ENCODE results near the gene TTC34. TPM values are rescaled to one million over a fixed set of nuclear protein-coding genes. Genes with fewer than 3 reads are reported as not detected.

The TTC34 gene
- total RNA-seq, 1 experiment from 2014 or later = 0.38 TPM

DNA sequence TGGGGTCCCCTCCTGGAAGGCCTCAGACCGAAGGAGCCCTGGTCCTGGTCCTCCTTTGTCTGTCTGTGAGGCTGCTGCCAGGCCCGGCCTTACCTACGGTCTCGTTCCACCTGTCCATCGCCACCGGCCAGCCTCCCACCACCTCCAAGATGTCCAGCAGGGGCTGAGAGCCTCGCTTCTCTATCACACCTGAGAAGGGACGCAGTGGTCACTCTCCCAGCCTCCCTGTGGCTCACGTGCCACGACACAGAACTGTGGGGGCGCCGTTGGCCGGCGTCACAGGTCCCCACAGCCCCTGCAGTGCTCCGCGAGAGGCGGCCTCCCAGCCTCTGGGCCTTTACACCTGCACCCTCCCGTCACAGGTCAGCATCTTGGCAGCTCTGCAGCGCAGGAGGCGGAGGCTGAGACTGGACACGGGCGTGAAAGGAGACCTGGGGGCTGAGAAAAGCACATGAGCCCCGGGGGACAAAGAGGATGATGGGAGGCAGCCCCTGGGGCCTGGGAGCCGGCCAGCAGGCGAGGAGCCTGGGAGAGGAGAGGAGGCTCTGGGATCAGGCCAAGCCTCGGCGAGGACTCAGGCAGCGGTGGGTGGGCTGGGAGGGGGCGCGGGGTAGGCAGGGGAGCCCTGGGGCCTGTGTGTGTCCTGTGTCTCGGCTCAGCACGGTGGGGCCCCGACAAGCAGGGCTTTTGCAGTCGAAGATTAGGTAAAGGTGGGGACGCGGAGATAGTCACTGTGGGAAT, 194.4 kb downstream of the TTC34 start:
- no peaks in the 10 kb centered on the region for H3K4me1 ChIP-seq
- H3K9me3 ChIP-seq (replicated peaks) = no peaks in the 10 kb centered on the region
- H3K27me3 ChIP-seq = peaks cover 43% of the 10 kb centered on the region
- no peaks in the 10 kb centered on the region for H3K36me3 ChIP-seq
- no peak overlapping the region for H3K4me3 ChIP-seq
- no peak overlapping the region for H3K27ac ChIP-seq
- DNase-seq = peak in 1 of 2 experiments; percentile 7

DNA sequence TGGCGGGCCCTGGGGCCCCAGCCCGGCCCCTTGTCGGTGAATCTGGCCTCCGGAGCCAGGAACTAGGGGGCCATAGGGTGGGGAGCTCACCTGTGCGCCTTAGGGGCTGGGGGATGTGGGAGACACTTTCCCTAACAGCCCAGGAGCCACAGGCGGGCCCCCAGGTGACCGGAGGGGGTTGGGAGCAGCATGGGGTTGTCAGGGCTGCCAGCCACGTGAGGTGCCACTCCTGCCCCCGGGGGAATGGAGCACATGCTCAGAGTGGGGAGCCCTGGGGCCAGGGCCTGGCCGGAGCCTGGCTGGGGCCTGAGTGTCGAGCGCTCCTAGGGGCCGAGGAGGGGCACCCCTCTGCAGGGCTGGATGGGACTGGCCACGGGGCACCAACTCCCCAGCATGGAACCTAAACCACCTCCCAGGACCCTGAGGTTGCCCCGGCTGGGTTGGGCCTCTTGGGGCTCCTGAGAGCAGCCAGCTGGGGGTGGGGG, 195.1 kb downstream of the TTC34 start:
- Histone ChIP-seq H3K27ac (no peak overlapping the region), H3K36me3 (no peaks in the 10 kb centered on the region), H3K4me1 (no peaks in the 10 kb centered on the region), H3K27me3 (peaks cover 43% of the 10 kb centered on the region), H3K4me3 (no peak overlapping the region), H3K9me3 (replicated peaks) (no peaks in the 10 kb centered on the region)
- no peak for DNase-seq

DNA sequence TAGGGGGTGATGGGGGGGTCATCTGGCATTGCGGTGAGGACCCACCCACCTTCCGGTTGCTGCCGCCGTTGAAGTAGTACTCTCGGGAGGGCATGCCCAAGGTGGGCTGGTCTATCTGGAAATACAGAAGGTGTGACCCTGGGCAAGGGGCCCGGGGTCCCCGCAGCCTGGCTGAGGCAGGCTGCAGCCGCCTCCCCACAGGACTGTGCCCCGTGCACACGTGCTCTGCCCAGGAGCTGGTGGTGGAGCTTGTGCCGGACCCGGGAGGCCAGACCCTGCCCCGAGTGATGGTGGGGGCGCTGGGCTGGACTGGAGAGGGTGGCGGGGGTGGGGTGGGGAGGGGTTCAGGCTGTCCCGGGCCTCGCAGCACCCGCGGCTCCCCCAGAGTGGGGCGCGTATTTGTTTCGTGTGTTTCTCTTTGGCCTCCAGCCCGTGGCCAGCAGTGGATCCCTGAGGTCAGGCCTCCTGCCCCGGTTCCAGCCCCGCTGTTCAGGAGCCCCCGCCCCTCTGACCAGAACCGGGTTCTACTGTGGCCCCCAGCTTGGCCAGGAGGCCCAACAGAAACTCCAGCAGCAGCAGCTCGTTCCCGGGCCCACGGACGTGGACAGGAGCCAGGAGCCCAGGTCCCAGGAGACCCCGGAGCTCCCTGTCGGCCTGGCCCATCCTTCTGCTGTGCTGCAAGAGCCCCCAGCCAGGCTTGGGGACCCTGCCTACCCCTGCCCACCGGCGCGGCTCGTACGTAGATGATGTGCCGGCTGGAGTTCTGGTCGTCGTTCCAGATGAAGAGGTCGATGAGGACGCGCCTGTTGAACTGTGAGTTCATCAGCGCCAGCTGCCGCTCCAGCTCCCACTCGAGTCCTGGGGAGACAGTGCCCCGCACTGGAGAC, 195.7 kb downstream of the TTC34 start:
- H3K4me3 ChIP-seq = no peak overlapping the region
- peaks cover 41% of the 10 kb centered on the region for H3K27me3 ChIP-seq
- no peak for DNase-seq
- H3K9me3 ChIP-seq (replicated peaks) = no peaks in the 10 kb centered on the region
- no peaks in the 10 kb centered on the region for H3K36me3 ChIP-seq
- no peak overlapping the region for H3K27ac ChIP-seq
- H3K4me1 ChIP-seq = no peaks in the 10 kb centered on the region

DNA sequence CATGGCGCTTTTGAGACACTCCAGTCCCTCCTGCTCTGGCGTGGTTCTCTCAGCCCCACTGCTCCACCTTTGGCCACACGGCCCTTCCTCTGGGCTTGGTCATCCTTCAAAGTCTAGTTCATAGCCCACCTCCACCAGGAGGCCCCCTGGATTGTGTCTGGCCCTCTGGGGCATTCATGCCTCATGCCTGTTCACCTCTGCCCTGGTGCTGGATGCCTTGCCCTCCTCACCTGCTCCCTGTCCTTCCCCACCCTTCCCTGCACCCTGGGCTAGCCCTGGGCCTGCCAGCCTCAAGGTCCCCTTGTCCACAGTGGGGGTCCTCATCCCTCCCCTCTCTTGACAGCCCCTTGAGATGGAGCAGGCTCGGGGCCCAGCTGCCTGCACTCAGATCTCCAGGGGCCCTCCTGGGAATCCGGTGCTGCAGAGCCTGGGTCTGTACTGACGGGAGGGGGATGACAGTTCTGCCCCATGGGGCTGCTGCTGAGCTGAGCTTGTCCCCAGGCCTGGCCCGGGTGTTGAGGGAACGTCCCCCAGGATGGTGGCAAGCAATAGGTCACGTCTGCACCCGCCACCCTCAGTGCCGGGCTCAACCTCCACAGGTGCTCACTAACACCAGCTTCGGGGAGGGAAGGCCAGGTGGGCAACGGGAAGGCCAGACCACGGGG, 196.5 kb downstream of the TTC34 start:
- no peak overlapping the region for H3K4me3 ChIP-seq
- no peak overlapping the region for H3K27ac ChIP-seq
- peaks cover 41% of the 10 kb centered on the region for H3K27me3 ChIP-seq
- H3K36me3 ChIP-seq = no peaks in the 10 kb centered on the region
- no peaks in the 10 kb centered on the region for H3K9me3 ChIP-seq (replicated peaks)
- no peak for DNase-seq
- H3K4me1 ChIP-seq = no peaks in the 10 kb centered on the region

DNA sequence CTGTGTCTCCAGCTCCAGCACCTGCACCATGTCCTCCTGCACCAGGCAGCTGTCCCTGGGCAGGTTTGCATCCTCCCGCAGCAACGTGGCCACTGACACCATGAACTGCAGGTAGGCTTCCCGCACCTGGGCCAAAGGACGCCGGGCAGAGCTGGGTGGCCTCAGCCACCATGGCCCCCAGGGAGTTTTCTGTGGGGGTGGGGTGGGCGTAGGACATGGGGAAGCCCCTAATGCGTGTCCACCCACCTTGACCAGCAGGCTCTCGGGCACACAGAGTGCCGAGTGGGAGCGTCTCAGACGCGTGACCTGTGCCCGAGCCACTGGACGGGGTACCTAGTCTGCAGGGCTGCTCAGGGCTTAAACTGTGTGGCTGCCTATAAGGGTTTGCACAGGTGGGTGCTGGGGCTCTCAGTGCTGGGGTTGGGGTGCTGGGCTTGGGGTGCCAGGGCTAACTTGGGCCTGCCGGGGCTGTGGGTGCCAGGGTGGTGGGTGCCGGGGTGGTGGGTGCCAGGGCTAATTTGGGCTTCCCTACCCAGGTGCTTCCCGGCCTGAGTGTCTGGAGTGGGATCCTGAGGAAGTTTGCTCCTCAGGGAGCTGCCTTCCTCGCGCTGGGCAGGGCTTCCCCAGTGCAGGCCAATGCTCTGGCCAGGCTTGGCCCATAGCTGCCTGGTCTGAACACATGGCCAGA, 197.2 kb downstream of the TTC34 start:
- DNase-seq = no peak
- no peaks in the 10 kb centered on the region for H3K9me3 ChIP-seq (replicated peaks)
- H3K36me3 ChIP-seq = no peaks in the 10 kb centered on the region
- H3K27ac ChIP-seq = no peak overlapping the region
- H3K27me3 ChIP-seq = peaks cover 41% of the 10 kb centered on the region
- H3K4me1 ChIP-seq = no peaks in the 10 kb centered on the region
- H3K4me3 ChIP-seq = no peak overlapping the region

DNA sequence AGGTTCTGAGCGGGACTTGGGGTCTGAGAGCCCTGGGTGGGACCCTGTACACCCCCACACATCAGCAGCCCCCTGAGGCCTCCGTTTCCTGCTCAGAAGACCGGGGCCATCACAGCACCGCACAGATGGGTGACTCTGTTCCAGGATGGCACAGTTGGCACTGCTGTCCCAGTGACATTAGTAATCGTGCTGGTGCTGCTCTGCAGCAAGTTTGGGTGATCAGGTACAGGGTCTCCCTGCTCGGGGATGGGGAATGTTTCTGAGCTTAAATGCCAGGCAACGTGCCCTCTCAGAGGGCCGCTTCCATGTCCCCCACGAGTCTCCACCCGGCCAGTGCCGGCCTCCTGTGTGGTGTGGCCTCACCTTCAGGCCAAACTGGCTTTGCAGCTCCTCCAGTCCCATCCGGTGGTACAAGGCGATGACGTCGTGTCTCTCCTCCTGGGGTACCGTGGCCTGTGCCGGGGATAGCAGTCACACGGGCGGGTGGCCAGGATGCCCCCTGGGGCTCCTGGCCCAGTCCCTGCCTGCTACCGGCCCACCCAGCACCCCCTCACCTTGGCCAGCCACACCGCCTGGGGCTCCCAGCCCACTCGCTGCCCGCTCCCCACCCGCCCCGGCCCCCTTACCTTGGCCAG, 197.9 kb downstream of the TTC34 start:
- no peak overlapping the region for H3K4me3 ChIP-seq
- no peaks in the 10 kb centered on the region for H3K36me3 ChIP-seq
- H3K27ac ChIP-seq = no peak overlapping the region
- H3K27me3 ChIP-seq = peaks cover 41% of the 10 kb centered on the region
- no peaks in the 10 kb centered on the region for H3K9me3 ChIP-seq (replicated peaks)
- no peaks in the 10 kb centered on the region for H3K4me1 ChIP-seq
- no peak for DNase-seq

DNA sequence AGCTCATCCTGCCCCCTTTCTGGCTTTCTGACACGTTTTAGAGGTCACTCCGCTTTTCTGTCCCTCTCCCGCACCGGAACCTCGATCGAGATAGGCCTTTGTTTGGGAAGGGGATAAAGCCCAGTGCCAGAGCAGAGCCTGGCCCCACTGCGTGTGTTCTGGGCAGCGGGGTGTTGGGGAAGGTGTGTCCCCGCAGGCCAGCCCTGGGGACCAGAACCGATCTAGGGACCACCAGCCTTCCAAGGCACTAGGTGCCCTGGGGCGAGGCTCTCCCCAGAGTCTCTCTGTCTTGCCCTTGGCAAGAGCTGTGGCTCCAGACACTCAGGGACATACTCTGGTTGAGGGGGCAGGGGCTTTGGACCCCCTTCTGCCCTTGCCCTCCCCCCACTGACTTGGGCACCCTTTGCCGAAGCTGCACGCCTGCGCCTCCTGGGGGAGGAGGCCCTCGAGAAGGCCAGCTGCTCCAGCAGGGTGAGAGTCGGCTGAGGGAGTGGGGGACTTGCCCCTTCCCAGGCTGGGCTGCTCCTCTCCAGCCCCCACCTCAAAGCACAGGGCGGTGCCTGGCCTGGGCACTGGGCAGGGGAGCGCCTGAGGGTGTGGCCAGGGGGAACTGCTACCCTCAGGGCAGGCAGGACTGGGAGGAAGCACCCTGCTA, 198.5 kb downstream of the TTC34 start:
- DNase-seq = no peak
- H3K9me3 ChIP-seq (replicated peaks) = no peaks in the 10 kb centered on the region
- H3K27ac ChIP-seq = no peak overlapping the region
- H3K4me3 ChIP-seq = no peak overlapping the region
- H3K27me3 ChIP-seq = peaks cover 42% of the 10 kb centered on the region
- no peaks in the 10 kb centered on the region for H3K4me1 ChIP-seq
- H3K36me3 ChIP-seq = no peaks in the 10 kb centered on the region

DNA sequence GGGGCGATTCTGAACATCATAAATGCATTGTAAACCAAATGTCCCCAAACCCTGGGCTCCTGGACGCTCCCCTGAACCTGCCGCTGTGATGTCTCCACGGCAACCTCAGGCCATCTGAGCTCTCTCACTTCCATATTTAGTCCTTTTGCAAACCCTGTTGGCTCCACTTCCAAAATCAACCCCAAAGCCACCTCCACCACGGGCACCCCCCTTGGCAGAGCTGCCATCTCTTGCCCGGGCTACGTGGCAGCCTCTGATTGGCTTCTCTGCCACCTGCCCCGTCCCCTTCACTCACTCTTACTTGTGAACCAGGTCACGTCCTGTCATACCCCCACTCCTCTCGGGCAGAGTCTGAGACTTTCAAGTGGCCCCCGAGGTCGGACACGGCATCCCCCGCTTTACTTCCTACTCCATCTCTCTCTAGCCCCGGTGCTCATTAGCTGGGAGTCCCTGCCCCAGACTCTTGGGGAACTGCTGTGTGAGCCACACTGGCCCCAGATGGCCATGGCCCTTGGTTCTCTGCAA, 199.1 kb downstream of the TTC34 start:
- Histone ChIP-seq H3K27me3 (peaks cover 45% of the 10 kb centered on the region), H3K4me3 (no peak overlapping the region), H3K4me1 (peaks cover under 1% of the 10 kb centered on the region; the same call in 1 of the 2 replicates), H3K36me3 (no peaks in the 10 kb centered on the region), H3K9me3 (replicated peaks) (no peaks in the 10 kb centered on the region), H3K27ac (no peak overlapping the region)
- DNase-seq = no peak

DNA sequence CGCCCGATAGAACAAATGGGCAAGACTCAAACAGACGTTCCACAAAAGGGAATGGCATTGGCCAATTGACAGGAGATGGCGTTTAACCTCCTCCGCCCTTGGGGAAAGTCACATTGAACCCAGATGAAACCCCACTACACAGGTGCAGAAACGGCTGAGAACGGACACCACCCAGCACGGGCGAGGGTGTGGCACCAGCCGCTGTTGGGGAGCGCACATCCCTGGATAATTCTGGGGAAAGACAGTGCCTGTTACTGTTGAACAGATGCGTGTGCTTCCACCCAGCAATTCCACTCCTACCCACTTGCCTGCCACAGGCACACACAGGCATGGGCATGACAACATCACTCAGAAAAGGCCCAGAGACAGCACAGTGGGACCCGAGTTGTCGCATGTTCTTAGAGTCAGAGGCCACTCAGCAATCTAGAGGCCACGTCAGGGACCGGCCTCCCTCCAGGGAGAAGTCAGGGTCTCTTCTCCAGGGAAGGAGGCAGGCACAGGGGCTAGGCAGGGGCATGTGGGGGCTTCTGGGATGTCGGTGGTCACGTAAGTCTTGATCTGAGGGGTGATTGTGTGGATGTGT, 199.7 kb downstream of the TTC34 start:
- no peak for DNase-seq
- Histone ChIP-seq H3K36me3 (no peaks in the 10 kb centered on the region), H3K27me3 (peaks cover 48% of the 10 kb centered on the region), H3K9me3 (replicated peaks) (no peaks in the 10 kb centered on the region), H3K4me1 (peaks cover 5% of the 10 kb centered on the region; the same call in 1 of the 2 replicates), H3K27ac (no peak overlapping the region), H3K4me3 (no peak overlapping the region)

DNA sequence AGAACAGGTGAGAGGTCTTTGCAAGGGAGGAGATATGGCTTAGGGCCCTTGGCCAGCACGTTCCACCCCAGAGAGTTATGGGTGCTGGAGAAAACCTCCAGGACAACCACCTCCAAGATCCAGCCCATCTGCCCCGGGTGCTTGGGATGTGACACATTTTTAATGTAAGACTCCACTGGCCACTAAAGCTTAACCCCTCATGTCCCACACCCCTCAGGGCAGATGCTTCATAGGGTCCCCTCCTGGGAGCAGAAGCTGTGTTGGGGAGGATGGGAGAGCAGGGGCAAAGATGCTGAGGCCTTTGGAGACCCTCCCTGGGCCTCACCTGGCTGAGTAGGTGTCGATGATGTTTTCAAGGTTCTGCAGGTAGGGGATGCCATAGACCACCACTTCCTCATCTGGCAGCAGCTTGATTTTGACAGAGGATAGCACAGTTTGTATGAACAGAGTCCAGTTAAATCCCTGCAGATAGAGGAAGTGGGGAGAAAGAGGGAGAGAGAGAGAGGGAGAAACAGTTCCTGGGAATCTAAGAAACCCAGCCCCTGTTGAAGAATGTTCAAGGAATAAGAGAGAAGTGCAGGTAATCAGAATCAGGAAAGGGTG, 203.1 kb downstream of the TTC34 start:
- no peak for DNase-seq
- Histone ChIP-seq H3K27ac (no peak overlapping the region), H3K9me3 (replicated peaks) (no peaks in the 10 kb centered on the region), H3K4me3 (no peak overlapping the region), H3K27me3 (peaks cover 20% of the 10 kb centered on the region), H3K4me1 (peaks cover 5% of the 10 kb centered on the region; the same call in 1 of the 2 replicates), H3K36me3 (no peaks in the 10 kb centered on the region)

DNA sequence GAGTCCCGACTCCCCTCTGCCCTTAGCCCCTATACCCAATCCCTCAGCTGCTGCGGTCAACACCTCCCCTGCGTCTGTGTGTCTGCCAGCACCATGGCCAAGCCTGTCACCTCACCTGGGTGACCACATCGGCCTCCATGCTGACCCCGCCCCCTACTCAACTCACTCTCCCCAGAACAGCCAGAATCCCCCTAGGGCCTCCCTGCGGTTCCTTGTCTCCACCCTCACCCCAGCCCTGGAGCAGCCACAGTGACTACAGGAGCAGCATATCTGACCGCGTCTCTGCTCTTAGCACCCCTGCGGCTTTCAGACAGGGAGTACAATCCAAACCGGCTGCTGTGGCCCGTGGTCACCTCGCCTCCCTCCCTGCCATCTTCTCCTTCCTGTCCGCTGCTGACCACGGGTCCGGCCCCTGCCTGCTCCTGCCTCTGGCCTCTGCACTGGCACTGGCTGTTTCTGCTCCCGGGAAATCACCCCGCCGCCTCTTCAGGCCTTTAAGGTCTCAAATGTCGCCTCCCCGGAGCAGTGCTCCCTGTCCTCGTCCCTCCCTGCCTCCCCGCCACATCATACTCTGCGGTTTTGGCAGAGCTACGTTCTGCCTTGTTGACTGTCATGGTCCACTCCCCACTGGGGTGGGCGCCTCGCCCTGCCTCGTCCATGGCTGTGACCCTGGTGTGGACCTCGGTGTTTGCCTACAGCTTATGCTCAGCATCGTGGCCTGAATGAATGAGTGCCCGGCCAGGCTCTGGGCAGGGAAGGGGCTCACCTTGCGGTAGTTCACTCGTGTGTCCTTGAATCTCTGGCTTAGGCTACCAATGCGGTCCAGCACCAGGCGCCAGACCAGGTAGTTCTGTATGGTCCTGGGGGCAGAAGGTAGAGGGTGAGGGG, 203.8 kb downstream of the TTC34 start:
- no peaks in the 10 kb centered on the region for H3K9me3 ChIP-seq (replicated peaks)
- no peak overlapping the region for H3K27ac ChIP-seq
- peaks cover 14% of the 10 kb centered on the region for H3K27me3 ChIP-seq
- peaks cover 5% of the 10 kb centered on the region; the same call in 1 of the 2 replicates for H3K4me1 ChIP-seq
- no peak overlapping the region for H3K4me3 ChIP-seq
- no peaks in the 10 kb centered on the region for H3K36me3 ChIP-seq
- DNase-seq = peak; percentile 18 to 34

All from SJCRH30 (cell line).